GM19023 (cell line): Measurements from ENCODE around the gene LRRTM3.

ENCODE experiments used
- ATAC-seq: cut with Tn5 transposase; IDR thresholded peaks from one replicate; pipeline ENCODE4 v1.9.1; 2021; ENCODE audit warnings: mild to moderate bottlenecking, moderate library complexity; ENCODE audit not compliant: unreplicated experiment

LRRTM3 gene

DNA sequence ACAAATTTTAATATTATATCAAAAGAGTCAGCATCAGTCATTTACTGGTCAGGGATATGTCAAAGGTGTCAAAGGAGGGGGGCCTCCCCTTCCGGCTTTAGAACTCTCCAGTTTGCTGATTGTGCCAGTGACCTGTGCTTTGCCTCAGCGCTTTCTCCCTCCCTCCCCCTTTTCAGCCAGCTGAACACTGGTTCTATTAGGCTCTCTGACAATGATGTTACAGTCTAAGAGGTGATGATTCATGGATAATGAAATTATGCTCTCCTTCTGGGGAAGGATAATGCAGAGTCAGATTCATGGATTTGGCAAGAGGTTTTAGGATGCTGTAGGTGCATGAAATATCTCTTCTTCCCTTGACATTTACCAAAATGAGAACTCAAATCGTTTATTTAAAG, 6.1 kb downstream of the LRRTM3 start:
- ATAC-seq: no peak

DNA sequence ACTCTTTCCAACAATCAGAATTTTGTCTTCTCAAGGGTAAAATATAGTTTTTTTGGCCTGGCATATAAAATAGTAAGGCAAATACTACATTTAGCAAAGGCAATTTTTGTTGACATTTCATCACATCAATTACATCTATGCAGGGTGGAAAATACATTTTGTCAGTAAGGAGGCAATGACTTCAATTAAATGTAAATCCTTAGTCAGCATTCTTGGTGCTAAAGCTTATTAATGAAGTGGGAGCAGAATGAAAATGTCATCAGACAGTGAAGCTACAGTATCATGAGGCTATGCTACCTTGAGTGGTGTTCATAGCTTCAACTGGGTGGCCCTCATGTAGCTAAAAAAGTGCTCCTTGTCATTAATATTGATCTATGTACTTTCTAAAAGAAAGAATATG, 8.9 kb downstream of the LRRTM3 start:
- ATAC-seq: no peak

DNA sequence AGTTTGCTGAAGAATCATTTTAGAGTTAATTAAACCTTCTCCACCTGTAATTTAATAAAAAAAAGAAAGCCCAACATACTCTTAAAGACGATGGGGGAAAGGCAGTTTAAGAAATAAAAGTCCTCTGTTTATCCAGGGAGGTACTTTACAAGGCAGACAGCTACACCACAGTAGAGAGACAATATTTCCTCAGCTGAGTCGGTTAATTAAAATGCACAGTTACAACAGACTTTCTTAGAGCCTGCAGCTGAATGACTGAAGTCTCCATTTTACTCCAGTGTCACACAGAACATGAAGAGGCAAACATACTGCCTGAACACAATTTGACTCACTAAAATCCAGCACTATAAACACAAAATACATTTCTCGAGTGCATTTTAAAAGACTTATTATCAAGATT, 15.1 kb downstream of the LRRTM3 start:
- no peak for ATAC-seq

DNA sequence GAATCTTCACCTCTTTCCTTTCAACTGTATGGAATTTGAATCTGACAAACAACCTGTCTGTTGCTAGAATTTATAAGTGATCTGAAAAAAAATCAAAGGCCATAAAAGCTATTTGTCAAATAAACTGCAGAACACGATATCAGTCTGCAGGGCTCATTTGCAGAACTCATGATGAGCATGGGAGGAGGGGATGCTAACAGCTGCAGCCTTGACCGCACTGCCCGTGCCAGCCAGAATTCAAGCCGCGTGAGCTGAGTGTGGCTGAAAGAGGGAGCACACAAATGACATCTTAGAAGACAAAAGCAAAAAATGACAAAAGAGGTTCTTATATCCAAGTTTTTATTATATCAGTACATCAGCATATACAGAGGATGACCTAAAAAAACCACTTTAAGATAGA, 15.7 kb downstream of the LRRTM3 start:
- ATAC-seq: no peak

DNA sequence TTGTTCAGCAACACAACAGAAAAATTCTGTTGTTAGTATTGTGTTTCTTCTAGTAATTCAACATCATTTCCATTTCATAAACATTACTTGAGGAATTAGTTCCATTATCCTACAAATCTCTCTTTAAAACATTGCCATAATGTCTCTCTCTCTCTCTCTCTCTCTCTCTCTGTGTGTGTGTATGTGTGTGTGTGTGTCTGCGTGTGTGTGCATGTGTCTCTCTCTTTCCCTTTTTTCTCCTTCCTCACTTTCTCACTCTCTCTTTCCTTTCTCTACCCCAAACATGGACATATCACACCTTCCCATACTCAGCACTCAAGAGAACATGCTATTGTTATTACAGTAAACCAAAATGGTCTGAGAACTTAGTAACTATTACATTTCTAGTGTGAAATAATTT, 16.6 kb downstream of the LRRTM3 start:
- ATAC-seq: no peak

DNA sequence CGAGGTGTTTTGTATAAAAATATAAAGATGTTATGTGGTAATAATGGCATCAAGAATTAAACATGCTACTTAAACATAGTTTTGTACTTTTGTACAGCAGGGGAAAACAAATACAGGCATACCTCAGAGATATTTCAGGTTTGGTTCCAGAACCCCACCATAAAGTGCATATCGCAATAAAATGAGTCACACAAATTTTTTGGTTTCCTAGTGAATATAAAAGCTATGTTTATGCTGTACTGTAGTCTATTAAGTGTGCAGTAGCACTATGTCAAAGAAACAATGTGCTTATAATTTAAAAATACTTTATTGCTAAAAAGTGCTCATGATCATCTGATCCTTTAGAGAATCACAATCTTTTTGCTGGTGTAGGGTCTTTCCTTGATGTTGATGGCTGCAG, 17.8 kb downstream of the LRRTM3 start:
- no peak for ATAC-seq

DNA sequence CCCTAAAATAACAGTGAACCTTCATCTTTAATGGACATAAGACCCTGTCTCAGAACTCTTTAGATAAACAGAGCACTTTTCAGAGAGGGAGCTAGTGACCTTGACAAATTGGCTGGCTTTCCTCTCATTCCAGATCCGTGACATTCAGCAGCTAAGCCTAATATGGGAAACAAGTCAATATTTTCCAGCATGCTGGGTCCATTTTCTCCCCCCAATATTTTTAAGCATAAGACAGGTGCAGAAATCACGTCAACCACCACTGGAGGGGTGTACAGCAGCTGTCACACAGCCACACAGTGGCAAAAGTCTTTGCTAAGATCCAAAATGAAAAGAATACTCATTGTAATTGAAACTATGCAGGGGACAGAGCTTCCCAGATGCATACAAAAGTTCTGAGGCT, 26.1 kb downstream of the LRRTM3 start:
- ATAC-seq: no peak

DNA sequence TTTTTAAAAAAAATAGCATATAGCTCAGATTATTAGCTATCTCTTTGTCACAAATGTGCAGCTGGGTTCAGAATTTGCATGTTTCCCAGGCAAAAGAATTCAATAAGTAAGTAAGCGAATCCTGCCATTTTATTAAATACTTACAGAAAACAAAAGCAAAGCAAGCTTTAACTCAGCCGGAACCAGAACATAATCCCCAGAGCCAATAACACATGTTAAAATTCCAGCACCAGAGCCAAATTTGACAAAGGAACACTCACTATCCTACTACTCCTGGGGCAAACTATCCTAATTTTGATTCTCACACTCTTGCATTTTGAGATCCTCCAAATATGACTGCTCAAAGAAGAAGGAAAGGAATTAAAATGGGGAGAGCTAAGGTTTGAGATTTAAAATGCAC, 32.6 kb downstream of the LRRTM3 start:
- no peak for ATAC-seq

DNA sequence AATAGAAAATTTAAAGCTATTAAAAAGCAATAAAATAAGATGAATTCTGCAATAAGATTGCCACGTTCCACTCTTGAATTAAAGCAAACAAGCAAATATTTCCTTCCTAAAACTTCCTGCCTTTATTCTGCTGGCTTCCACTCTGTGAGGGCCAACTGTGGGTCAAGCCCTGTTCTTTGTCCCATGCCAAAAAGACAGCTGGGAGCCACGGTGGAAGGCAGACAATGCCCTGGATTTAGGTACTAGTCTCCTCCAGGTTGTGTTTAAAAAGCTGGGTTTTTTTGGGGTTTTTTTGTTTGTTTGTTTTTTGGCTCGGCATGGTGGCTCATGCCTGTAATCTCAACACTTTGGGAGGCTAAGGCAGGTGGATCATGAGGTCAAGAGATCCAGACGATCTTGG, 39.1 kb downstream of the LRRTM3 start:
- no peak for ATAC-seq

DNA sequence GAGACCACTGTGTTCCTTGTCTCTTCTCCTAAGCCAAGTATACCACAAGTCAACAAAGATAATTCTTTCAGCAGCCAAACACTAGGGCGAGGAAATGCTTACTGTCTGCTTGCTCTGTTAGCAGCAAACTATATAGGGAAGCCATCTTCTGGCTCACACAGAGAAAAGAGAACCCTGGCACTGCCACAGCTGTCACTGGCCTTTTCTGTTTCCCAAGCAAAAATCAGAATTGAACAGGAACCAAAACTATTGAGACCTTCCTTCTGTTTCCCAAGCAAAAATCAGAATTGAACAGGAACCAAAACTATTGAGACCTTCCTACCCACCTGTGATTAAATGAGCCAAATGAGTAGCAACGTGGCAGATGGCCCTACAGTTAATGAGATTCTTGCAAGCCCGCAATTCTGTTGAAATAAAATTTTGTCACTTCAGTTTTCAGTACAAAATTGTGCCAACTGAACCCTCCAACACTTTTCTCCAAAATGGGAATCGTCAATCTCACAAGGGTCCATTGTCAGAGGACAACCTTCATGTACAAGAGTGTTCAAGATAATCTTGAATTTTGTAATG, 54.5 kb downstream of the LRRTM3 start:
- ATAC-seq: no peak

DNA sequence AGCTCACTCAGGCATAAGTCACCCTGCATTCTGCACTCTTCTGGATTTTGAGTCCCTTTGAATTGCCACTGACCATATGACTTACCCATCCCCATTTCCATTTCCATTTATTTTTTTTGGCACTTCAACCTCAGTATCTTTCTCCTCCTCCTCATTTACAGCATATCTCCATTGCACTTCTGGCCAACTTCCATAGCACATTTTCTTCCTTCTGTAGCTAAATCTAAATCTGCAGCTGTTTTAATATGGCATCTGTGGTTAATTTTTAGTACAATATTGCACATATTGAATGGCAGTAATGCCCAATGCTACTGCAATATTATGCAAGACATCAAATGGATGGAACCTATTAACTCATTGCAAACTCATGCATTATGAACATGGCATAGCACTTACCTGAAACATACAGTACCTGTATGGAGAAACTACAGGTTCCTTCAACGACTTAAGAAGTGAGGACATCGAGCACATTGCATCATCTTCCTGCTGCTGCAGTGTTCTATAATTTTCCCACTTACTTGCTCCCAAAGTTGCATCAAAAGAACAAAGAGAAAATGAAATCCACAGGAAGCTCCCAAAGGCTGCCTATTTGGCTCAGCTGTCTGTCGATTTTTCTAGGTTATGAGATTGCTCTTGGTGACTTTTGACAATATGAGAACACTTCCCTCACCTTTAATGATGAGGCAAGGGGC, 55.7 kb downstream of the LRRTM3 start:
- ATAC-seq: no peak

DNA sequence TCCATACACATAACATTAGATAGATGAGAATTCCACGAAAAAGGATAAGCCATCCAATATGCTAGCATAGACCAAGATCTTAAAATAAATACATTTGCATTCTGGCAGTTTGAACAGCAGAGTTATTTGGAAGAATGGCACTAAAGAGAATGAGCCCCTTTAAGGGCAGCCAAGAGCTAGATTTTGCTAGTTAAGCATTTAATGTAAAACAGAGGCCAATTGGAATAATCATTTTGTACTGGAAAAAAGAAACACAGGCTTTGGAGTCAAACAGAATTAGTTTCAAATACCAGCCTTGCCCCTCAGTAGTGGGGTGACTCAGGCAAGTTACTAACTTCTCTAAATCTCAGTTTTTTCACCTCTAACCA, 56.2 kb downstream of the LRRTM3 start:
- no peak for ATAC-seq

DNA sequence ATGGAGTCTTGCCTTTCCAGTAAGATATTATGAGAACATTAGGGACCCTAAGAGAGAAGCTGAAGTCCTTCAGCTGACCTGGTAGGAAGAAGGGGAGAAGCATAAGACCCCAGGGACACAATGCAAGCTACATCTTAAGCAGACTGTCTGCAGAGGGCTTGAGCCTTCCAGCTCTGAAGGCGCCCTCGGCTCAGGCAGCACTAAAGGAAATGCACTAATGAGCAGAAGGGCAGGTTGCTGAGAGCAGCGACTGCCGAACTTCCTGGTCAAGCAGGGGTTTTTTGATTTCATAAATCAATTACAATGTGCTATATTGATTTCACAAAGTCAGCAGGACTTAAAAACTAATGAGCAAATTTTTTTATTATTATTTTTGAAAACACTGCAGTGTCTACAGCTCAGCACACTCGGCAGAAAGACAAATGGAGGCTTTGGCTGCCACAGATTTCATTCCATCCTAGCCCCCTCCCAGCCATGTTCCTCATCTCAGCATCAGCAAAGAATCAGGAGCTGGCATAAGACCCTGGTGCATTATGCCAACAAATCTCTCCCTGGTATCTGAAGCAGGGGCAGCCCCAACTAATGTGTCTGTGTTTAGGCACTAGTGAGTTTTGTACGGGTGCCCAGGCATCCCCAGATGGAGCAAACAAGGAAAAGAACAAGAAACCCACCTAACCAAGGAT, 57.1 kb downstream of the LRRTM3 start:
- no peak for ATAC-seq

DNA sequence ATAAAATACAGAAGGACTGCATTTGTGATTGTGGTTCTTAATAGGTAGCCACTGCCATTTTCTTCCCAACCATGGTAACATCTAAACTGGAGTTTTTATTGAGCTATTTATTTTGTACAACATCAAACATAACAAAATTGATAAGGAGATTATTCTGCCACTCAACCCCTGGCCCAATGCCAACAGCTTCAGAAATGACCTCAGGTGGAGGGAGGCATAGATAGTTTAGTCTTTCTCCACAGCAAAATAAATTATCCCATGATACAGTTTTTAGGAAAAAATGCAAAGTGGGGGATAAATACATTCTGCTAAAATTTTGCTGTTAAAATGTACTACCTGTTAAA, 57.6 kb downstream of the LRRTM3 start:
- ATAC-seq: no peak

DNA sequence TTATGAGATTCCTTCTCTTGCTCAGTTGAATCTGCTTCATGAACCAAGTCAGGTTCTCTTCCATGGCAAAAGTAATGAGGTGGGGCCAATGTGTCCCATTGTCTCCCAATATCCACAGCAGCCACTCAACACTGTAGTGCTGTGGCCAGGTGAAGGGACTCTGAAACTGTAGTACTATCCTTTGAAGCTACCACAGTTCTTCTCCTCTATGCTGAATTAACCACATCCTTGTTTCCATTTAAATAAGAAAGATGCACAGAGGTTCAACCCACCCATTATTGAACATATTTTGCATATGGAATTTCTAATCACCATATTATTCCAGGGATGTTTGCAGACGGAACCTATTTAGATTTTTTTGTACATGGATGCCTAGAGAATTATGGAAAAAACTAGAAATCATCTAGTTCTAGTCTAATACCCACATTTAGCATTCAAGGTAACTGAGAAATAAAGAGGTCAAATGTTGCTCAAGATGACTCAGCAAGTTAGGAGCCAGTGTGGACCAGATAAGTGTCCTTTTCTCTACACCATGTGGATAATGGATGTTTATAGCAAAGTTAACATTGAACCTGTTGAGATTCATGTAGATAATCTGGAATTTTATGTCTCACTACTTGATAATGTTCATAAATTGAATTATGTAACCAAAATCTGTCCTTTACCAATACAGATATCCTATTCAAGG, 64.5 kb downstream of the LRRTM3 start:
- ATAC-seq: no peak

DNA sequence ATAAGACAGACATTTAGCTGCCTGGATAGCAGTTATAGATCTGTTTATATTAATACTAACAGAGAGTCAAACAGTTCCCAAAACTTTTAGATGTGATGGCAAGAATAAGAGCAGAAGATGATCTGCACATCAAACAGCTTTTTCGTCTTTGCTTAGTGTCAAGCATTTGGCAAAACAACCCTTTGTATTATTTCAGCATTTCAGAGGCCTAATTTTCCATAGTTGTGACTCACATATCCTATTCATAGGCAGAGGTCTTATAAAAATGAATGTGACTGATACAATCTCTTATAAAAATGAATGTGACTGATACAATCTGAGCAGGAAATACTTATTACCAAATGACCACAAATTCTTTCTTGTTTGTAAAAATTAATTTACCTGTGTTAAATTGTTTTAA, 71.2 kb downstream of the LRRTM3 start:
- ATAC-seq: no peak

DNA sequence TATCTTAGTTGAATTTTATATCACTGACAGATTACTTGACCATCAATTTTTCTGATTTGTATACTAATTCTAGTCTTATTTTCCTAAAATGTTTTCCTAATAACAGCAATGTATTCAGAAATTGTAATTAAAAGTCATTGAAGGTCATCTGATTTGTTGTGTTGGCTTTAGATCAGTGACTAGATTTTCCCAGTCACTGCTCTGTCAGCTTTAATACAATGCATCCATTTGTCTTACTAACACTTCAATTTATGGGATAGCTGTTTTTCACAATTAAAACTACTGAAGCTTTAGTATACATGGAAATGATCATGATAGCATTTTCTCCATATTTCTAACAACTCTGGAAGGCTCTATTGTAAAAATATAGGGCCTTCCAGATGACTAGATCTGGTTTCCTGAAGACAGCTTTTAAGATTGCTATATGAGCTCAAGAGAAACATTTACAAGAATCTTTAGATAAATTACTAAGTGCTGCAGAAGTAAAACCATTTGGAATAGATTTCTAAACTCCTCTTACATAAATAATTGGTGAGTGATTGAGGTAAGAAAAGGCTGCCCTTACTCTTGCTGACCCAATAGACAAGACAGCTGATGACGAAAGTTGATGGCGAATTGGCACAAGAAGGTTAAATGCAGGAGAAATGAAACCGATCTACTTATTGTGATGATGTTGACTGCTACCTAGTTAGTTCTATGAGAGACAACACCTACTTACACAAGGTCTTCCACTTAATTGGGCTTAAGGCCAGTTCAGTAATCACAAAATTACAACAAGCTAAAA, 74.1 kb downstream of the LRRTM3 start:
- ATAC-seq: no peak

DNA sequence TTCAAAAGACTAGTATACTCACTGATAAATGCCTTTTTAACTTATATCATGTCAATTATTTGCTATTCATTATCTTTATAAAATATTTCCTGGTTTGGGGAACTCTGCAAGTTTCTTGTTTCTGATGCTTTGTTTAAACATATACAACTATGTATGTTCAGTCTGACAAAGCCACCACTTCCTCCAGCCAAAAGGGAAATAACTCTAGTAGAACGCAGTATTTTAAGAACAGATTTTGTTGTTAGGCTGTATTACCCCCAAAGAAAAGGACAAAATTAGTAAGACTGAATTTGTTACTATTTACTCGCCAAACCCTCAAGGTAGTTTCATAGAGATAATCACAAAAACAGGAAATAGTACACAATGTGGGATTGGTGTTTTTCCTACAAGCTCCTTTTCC, 78.9 kb downstream of the LRRTM3 start:
- no peak for ATAC-seq

DNA sequence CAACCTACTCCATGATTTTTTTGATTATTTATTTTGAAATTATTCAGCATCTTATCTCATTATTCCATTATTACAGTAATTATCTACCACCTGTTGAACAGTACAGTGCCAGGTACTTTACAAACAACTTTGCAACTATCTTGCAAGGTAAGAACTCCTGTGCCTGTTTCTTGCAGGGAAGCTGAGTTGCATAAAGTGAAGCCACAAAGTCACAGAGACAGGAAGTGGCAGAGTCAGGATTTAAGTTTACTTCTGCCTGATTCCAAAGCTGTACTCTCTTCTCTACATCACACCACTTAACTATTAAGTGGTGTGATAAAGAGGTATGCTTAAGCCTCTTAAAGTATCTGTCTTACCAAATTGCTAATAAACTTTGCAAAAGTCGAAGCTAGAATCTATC, 80.1 kb downstream of the LRRTM3 start:
- no peak for ATAC-seq

DNA sequence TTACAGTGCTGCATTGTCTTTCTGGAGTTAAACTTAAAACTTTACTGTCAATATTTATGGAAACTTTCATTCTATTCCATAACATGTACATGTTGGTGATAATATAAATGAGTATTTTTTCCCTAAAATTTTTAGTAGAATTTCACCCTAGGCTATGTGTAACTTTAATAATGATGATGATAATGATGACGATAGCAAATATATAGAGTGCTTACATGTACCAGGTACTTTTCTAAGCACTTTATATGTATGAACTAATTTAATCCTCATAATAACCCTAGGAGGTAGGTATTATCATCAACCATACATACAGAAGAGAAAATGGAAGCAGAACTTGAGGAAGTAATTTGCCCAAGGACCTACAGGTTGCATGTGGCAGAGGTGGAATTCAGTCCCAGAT, 85.6 kb downstream of the LRRTM3 start:
- no peak for ATAC-seq

DNA sequence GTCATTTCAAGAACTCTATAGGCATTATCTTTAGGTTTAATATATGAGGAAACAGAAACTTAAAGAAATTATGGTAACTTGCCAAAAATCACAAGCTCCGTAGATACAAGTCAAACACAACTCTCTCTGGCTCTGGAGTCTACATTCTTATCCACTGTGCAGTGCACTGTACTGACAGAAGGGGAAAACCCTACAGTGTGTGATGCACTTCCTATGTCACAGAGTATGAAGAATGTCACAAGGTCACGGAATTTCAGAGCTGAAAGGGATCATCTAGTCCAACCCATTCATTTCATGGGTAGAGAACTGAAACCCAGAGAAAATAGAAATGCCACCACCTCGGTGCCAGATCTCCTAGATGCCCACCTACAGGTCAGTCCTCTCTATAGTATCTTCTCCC, 86.1 kb downstream of the LRRTM3 start:
- ATAC-seq: no peak
